ENCODE results near the gene STAT2. TPM values are rescaled to one million over a fixed set of nuclear protein-coding genes. Genes with fewer than 3 reads are reported as not detected.

The STAT2 gene
- total and polyA plus RNA-seq, 2 of the 13 experiments (the other 11 are each of a cell fraction or from before 2014, with no cell fraction given) = 43.5 to 84.6 TPM

DNA sequence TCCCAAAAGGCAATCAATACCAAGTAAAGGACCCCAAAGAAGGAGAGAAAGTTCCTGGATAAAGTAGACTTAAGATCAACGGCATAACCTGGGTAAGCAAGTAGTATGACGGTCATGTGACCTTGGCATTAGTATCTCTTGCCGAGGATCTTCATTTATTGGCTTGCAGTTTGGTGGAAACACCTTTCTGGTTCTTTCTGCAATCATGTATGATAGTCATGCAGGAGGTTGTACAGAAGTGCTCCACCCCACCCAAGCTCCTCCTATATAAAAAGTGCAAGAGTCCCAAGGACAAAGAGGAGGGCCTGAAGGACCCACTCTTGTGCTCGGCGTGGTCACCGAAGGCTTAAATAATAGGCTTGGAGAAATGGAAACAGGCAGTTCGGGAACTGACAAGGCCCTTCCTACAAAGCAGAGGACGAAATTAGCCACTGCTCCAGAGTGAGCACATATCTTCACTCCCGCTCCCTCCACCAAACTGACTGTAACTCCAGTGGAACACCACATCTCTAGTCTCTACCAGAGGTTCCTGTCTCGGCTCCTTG lies 60.5 kb downstream of the STAT2 start:
- WGBS (ENCODE audit: low lambda C conversion rate) = under 1% methylated on average over 8 of the region's 10 CpGs
- ChIA-PET POLR2A (interaction anchor here (0.6 to 2.8 kb wide), 12 partner anchors 10 to 195 kb away, joined by 3 to 16 read pairs (median 4); partner anchors contain the start of genes ANKRD52, COQ10A, ESYT1 and PA2G4), CTCF (ENCODE audit: low intra/inter-chr PET ratio, low total read pairs) (no interaction called here)
- ATAC-seq (peak; percentile 1; the same call in 2 of the 3 replicates), FAIRE-seq (peak; percentile 21), DNase-seq (ENCODE audit: low spot score) (no peak)
- Histone ChIP-seq H3K9ac (ENCODE audit: insufficient read depth, low read depth, low read length) (peak overlapping the region; percentile 86), H3K4me2 (ENCODE audit: low read depth, low read length) (peak overlapping the region; percentile 77), H3K27me3 (ENCODE audit: control insufficient read depth in 1 of 2, insufficient read depth in 2 of 2, low read length in 2 of 2) (no peaks in the 10 kb centered on the region; a peak in 1 of 5 replicates), H3K36me3 (replicated peaks in 1 of 2; ENCODE audit: control insufficient read depth in 1 of 2, insufficient read depth in 2 of 2, low read length in 2 of 2) (peaks cover 2 to 13% of the 10 kb centered on the region in 2 experiments; a peak in 3 of 5 replicates), H3K4me1 (ENCODE audit: insufficient read depth, low read length) (peaks cover 68% of the 10 kb centered on the region), H3K4me3 (replicated peaks in 1 of 3; ENCODE audit: insufficient read depth in 1 of 3, low read depth in 2 of 3, low read length in 3 of 3) (peak overlapping the region; percentile 76 to 97 (median 94)), H2AFZ (ENCODE audit: low read length) (no peak overlapping the region), H4K20me1 (ENCODE audit: insufficient read depth, low read length) (no peaks in the 10 kb centered on the region; the same call in 1 of the 2 replicates), H3K79me2 (ENCODE audit: insufficient read depth, low read length) (peaks cover 47% of the 10 kb centered on the region), H3K27ac (ENCODE audit: extremely low read length, insufficient read depth, low read length) (peak overlapping the region; percentile 96), H3K9me3 (ENCODE audit: low read length) (no peaks in the 10 kb centered on the region)
- TF ChIP-seq ZNF570 (CRISPR knock-in tag; IDR thresholded peaks at IDR 0.05; ENCODE audit: borderline replicate concordance) = no peak
- 0 out of 2 replicates have a peak, but pooled peaks have one; percentile 6 for TF ChIP-seq ZNF160 (CRISPR knock-in tag; IDR thresholded peaks at IDR 0.05)
- no peak for TF ChIP-seq ZBTB4 (CRISPR knock-in tag; IDR thresholded peaks at IDR 0.05; ENCODE audit: borderline replicate concordance)
- TF ChIP-seq, protein P1, sequence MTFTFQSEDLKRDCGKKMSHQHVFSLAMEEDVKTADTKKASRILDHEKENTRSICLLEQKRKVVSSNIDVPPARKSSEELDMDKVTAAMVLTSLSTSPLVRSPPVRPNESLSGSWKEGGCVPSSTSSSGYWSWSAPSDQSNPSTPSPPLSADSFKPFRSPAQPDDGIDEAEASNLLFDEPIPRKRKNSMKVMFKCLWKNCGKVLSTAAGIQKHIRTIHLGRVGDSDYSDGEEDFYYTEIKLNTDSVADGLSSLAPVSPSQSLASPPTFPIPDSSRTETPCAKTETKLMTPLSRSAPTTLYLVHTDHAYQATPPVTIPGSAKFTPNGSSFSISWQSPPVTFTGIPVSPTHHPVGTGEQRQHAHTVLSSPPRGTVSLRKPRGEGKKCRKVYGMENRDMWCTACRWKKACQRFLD (CRISPR knock-in tag; IDR thresholded peaks at IDR 0.05; ENCODE audit: borderline replicate concordance) = 0 out of 2 replicates have a peak, but pooled peaks have one; percentile 19
- TF ChIP-seq POLR2A (IDR thresholded peaks at IDR 0.05; ENCODE audit: insufficient read depth in 1 of 2, low read depth in 2 of 2, low read length in 2 of 2) = peak in 1 of 2 experiments; percentile 38; a peak in 1 of 4 replicates
- TF ChIP-seq RFX5 (IDR thresholded peaks at IDR 0.05; ENCODE audit: low read depth, low read length) = no peak
- peak; percentile 73 for TF ChIP-seq ZNF263 (CRISPR knock-in tag; IDR thresholded peaks at IDR 0.05)
- peak; percentile 2; the same call in 1 of the 2 replicates for TF ChIP-seq ZNF605 (CRISPR knock-in tag; IDR thresholded peaks at IDR 0.05)
- TF ChIP-seq ARID5B (CRISPR knock-in tag; IDR thresholded peaks at IDR 0.05) = 0 out of 2 replicates have a peak, but pooled peaks have one; percentile 4
- TSS peak; percentile 59 for BruUV-seq (replicated peaks)
- intact Hi-C loops (cut with micrococcal nuclease; ENCODE audit: unreplicated experiment) (no loop called here), in situ Hi-C loops (cut with HindIII; ENCODE audit: extremely low pct_ligation_motif_present, low pct_unique_long_range_greater_than_20kb) (no loop called here)
